ENCODE measurements around the gene CEP162.
"Not testable (repeated sequence)": the region's sequence is repeated elsewhere in the genome, so short reads cannot be mapped to it uniquely, and the experiment has no call there.

The CEP162 gene

GRCh38 chr6:84193114-84193708, 34.2 kb downstream of the CEP162 start:
- Histone ChIP-seq H3K9me3 (ENCODE audit: control insufficient read depth, insufficient read depth, low read length) (no peaks in the 10 kb centered on the region), H3F3A (ENCODE audit: control insufficient read depth, insufficient read depth) (no peaks in the 10 kb centered on the region), H3K36me3 (ENCODE audit: control insufficient read depth, low read length) (peaks cover 25% of the 10 kb centered on the region), H3K4me2 (ENCODE audit: low read length) (no peak overlapping the region), H3K4me3 (ENCODE audit: low read length) (no peak overlapping the region), H3K4me1 (ENCODE audit: control insufficient read depth, low read length) (no peaks in the 10 kb centered on the region), H3K9me2 (replicated peaks; ENCODE audit: control insufficient read depth, low read length) (no peaks in the 10 kb centered on the region), H4K20me1 (ENCODE audit: control insufficient read depth, insufficient read depth, low read depth, low read length) (no peaks in the 10 kb centered on the region), H3K27ac (ENCODE audit: low read depth, low read length) (no peak overlapping the region), H3K79me2 (ENCODE audit: control insufficient read depth, low read length) (no peaks in the 10 kb centered on the region), H3K27me3 (ENCODE audit: control insufficient read depth, low read length) (no peaks in the 10 kb centered on the region)
- TF ChIP-seq EZH2phosphoT487 (IDR thresholded peaks at IDR 0.05; ENCODE audit: borderline replicate concordance, low read length), result no peak
- no peak for TF ChIP-seq CTCF (IDR thresholded peaks at IDR 0.05; ENCODE audit: low read depth, low read length, poor library complexity, severe bottlenecking)

- Histone ChIP-seq H3F3A (ENCODE audit: control insufficient read depth, insufficient read depth) (no peaks in the 10 kb centered on the region), H3K9me3 (ENCODE audit: control insufficient read depth, insufficient read depth, low read length) (no peaks in the 10 kb centered on the region), H3K27me3 (ENCODE audit: control insufficient read depth, low read length) (no peaks in the 10 kb centered on the region), H3K4me1 (ENCODE audit: control insufficient read depth, low read length) (no peaks in the 10 kb centered on the region), H3K9me2 (replicated peaks; ENCODE audit: control insufficient read depth, low read length) (no peaks in the 10 kb centered on the region), H3K4me3 (ENCODE audit: low read length) (no peak overlapping the region), H4K20me1 (ENCODE audit: control insufficient read depth, insufficient read depth, low read depth, low read length) (no peaks in the 10 kb centered on the region), H3K36me3 (ENCODE audit: control insufficient read depth, low read length) (peaks cover 22% of the 10 kb centered on the region), H3K4me2 (ENCODE audit: low read length) (no peak overlapping the region), H3K27ac (ENCODE audit: low read depth, low read length) (no peak overlapping the region), H3K79me2 (ENCODE audit: control insufficient read depth, low read length) (no peaks in the 10 kb centered on the region)
- TF ChIP-seq EZH2phosphoT487 (IDR thresholded peaks at IDR 0.05; ENCODE audit: borderline replicate concordance, low read length) (no peak), CTCF (IDR thresholded peaks at IDR 0.05; ENCODE audit: low read depth, low read length, poor library complexity, severe bottlenecking) (no peak)
These were observed 35.6 kb downstream of the CEP162 start for GRCh38 chr6:84191802-84192201.

GRCh38 chr6:84189356-84189755, 38.1 kb downstream of the CEP162 start:
- not testable (repeated sequence) for H3K27me3 ChIP-seq (ENCODE audit: control insufficient read depth, low read length); H3K4me1 ChIP-seq (ENCODE audit: control insufficient read depth, low read length)

GRCh38 chr6:84183430-84183829, 44.0 kb downstream of the CEP162 start:
- Histone ChIP-seq H3K4me3 (ENCODE audit: low read length) (no peak overlapping the region), H3K27ac (ENCODE audit: low read depth, low read length) (no peak overlapping the region), H3K79me2 (ENCODE audit: control insufficient read depth, low read length) (no peaks in the 10 kb centered on the region), H3F3A (ENCODE audit: control insufficient read depth, insufficient read depth) (no peaks in the 10 kb centered on the region), H3K36me3 (ENCODE audit: control insufficient read depth, low read length) (no peaks in the 10 kb centered on the region; the same call in 1 of the 2 replicates), H4K20me1 (ENCODE audit: control insufficient read depth, insufficient read depth, low read depth, low read length) (no peaks in the 10 kb centered on the region), H3K9me3 (ENCODE audit: control insufficient read depth, insufficient read depth, low read length) (no peaks in the 10 kb centered on the region), H3K9me2 (replicated peaks; ENCODE audit: control insufficient read depth, low read length) (no peaks in the 10 kb centered on the region), H3K4me1 (ENCODE audit: control insufficient read depth, low read length) (no peaks in the 10 kb centered on the region), H3K27me3 (ENCODE audit: control insufficient read depth, low read length) (no peaks in the 10 kb centered on the region), H3K4me2 (ENCODE audit: low read length) (no peak overlapping the region)
- TF ChIP-seq CTCF (IDR thresholded peaks at IDR 0.05; ENCODE audit: low read depth, low read length, poor library complexity, severe bottlenecking), result no peak

More at GRCh38 chr6:84189356-84189755, 38.1 kb downstream of the CEP162 start:
- H4K20me1 ChIP-seq (ENCODE audit: control insufficient read depth, insufficient read depth, low read depth, low read length); H3K27ac ChIP-seq (ENCODE audit: low read depth, low read length); H3K4me2 ChIP-seq (ENCODE audit: low read length); H3K9me2 ChIP-seq (replicated peaks; ENCODE audit: control insufficient read depth, low read length); H3K79me2 ChIP-seq (ENCODE audit: control insufficient read depth, low read length); H3F3A ChIP-seq (ENCODE audit: control insufficient read depth, insufficient read depth); H3K9me3 ChIP-seq (ENCODE audit: control insufficient read depth, insufficient read depth, low read length); H3K4me3 ChIP-seq (ENCODE audit: low read length): not testable (repeated sequence)
- H3K36me3 ChIP-seq (ENCODE audit: control insufficient read depth, low read length), result peaks cover 21% of the 10 kb centered on the region
